Raji (cell line): ENCODE data around the gene WBP1L.

Experiments
- POLR2A ChIP-seq: IDR thresholded peaks from 2 replicates; pipeline ENCODE4 v1.6.1; 2011; ENCODE audit warnings: low read depth, low read length, control low read depth; ENCODE audit not compliant: insufficient read depth

WBP1L gene

GRCh38 chr10:102720337-102720736 lies 23.4 kb upstream of the WBP1L start:
- no peak for TF ChIP-seq POLR2A

- no peak for TF ChIP-seq POLR2A
Measured at GRCh38 chr10:102720775-102721301, 22.9 kb upstream of the WBP1L start.

GRCh38 chr10:102721954-102722353 lies 21.8 kb upstream of the WBP1L start:
- TF ChIP-seq POLR2A = no peak

- no peak for TF ChIP-seq POLR2A
Measured at GRCh38 chr10:102723989-102724388, 19.8 kb upstream of the WBP1L start.

- no peak for TF ChIP-seq POLR2A
Measured at GRCh38 chr10:102726274-102726673, 17.5 kb upstream of the WBP1L start.

- TF ChIP-seq POLR2A = no peak
Measured at GRCh38 chr10:102727037-102727818, 16.5 kb upstream of the WBP1L start.

GRCh38 chr10:102729029-102730026 lies 14.4 kb upstream of the WBP1L start:
- TF ChIP-seq POLR2A = no peak

GRCh38 chr10:102731222-102731800 lies 12.4 kb upstream of the WBP1L start:
- TF ChIP-seq POLR2A = no peak

GRCh38 chr10:102732661-102733060 lies 11.1 kb upstream of the WBP1L start:
- TF ChIP-seq POLR2A = no peak

GRCh38 chr10:102735065-102735562 lies 8.6 kb upstream of the WBP1L start:
- no peak for TF ChIP-seq POLR2A

- TF ChIP-seq POLR2A = no peak
Measured at GRCh38 chr10:102738692-102739121, 5.0 kb upstream of the WBP1L start.

GRCh38 chr10:102740229-102740628 lies 3.5 kb upstream of the WBP1L start:
- TF ChIP-seq POLR2A = no peak

- TF ChIP-seq POLR2A = no peak
Measured at GRCh38 chr10:102741726-102742237, 2.0 kb upstream of the WBP1L start.

GRCh38 chr10:102743078-102743587 lies 615 bp upstream of the WBP1L start:
- no peak; the same call in 1 of the 2 replicates for TF ChIP-seq POLR2A
